Vagina (tissue), 2 donors: Measurements from ENCODE around the gene ST3GAL5. TPM values are rescaled to one million over a fixed set of nuclear protein-coding genes. Genes with fewer than 3 reads are reported as not detected.

Experiments
- DNase-seq, 2 donors: peaks; one replicate each; pipeline ENCODE4 v3.0.0-alpha.2; 2017; ENCODE audit errors: extremely low spot score in 2 of 2
- H3K27ac ChIP-seq: fragments of 200-600 bp; sonication (generic); one replicate; pipeline ENCODE4 v1.5.1; 2019
- H3K27me3 ChIP-seq: fragments of 200-600 bp; sonication (generic); one replicate; pipeline ENCODE4 v1.5.1; 2019
- H3K36me3 ChIP-seq, 2 donors: fragments of 200-600 bp; sonication (generic); one replicate each; pipeline ENCODE4 v1.5.1; 2017 to 2019
- H3K4me1 ChIP-seq: fragments of 200-600 bp; sonication (generic); one replicate; pipeline ENCODE4 v1.5.1; 2019
- H3K4me3 ChIP-seq, 2 donors: fragments of 200-600 bp; sonication (generic); 1 replicate in 1 of 2; 2 replicates in 1 of 2; pipeline ENCODE4 v1.5.1; 2016 to 2019
- H3K9me3 ChIP-seq: fragments of 200-600 bp; sonication (generic); one replicate; pipeline ENCODE4 v1.5.1; 2019
- POLR2A ChIP-seq, 2 donors: fragments of 450-650 bp; IDR thresholded peaks; one replicate each; pipeline ENCODE4 v1.6.1; 2017; ENCODE audit warnings: antibody characterized with exemption in 2 of 2, mild to moderate bottlenecking in 2 of 2, moderate library complexity in 2 of 2
- POLR2AphosphoS5 ChIP-seq, 2 donors: sonication (generic); formaldehyde crosslinking; IDR thresholded peaks; one replicate each; pipeline ENCODE4 v1.9.0; 2017; ENCODE audit warnings: antibody characterized with exemption in 2 of 2, mild to moderate bottlenecking in 2 of 2, low read depth in 1 of 2; ENCODE audit not compliant: insufficient read depth in 1 of 2
- intact Hi-C: fragments of 100-400 bp; cut with DNase I; formaldehyde crosslinking; loops from one replicate; pipeline ENCODE4 v1.15.1; 2023
- total RNA-seq: library from RNA; depleted of rRNA; stranded (reverse); fragments of >200 nt; gene quantifications from one replicate; pipeline ENCODE4 v1.2.3, GENCODE V29; 2016
- TF ChIP-seq, protein P1 (sequence below), 3 experiments: fragments of 450-650 bp in 2 of 3; fragments of 200-600 bp in 1 of 3; sonication (generic) in 1 of 3; IDR thresholded peaks; one replicate each; pipeline ENCODE4 v1.5.1; 2017 to 2019; ENCODE audit warnings: antibody characterized with exemption in 3 of 3, mild to moderate bottlenecking in 2 of 3, moderate library complexity in 2 of 3

Gene ST3GAL5
- total RNA-seq, 1 donor from 2014 or later: 16.2 TPM

DNA sequence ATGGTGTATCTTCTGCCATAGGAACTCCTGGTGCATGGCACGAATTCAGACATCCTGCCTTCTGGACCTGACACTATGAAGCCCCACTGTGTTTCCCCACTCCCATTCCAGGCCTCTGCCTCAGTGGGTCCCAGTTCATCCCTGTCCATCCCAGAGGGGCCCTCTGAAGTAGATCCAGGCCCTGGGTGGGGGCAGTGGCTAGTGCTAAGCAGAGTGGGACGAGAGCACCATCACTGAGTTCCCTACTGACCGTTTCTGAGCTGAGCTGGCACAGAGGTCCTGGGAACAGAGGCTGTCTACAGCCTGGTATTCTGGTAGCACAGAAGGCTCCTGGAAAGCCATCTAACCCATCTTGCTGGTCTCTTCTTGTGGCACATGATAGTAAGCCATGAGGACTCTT is 81.0 kb downstream of the ST3GAL5 start:
- H3K4me3 ChIP-seq: no peak overlapping the region
- H3K27me3 ChIP-seq: no peaks in the 10 kb centered on the region
- TF ChIP-seq, protein P1, sequence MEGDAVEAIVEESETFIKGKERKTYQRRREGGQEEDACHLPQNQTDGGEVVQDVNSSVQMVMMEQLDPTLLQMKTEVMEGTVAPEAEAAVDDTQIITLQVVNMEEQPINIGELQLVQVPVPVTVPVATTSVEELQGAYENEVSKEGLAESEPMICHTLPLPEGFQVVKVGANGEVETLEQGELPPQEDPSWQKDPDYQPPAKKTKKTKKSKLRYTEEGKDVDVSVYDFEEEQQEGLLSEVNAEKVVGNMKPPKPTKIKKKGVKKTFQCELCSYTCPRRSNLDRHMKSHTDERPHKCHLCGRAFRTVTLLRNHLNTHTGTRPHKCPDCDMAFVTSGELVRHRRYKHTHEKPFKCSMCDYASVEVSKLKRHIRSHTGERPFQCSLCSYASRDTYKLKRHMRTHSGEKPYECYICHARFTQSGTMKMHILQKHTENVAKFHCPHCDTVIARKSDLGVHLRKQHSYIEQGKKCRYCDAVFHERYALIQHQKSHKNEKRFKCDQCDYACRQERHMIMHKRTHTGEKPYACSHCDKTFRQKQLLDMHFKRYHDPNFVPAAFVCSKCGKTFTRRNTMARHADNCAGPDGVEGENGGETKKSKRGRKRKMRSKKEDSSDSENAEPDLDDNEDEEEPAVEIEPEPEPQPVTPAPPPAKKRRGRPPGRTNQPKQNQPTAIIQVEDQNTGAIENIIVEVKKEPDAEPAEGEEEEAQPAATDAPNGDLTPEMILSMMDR (IDR thresholded peaks at IDR 0.05): no peak
- no peak for TF ChIP-seq POLR2AphosphoS5 (IDR thresholded peaks at IDR 0.05; ENCODE audit: insufficient read depth in 1 of 2, low read depth in 1 of 2)
- no peak for TF ChIP-seq POLR2A (IDR thresholded peaks at IDR 0.05)
- H3K4me1 ChIP-seq: peaks cover 19% of the 10 kb centered on the region
- H3K9me3 ChIP-seq: no peaks in the 10 kb centered on the region
- no peak for DNase-seq
- intact Hi-C loops: no loop called here
- H3K27ac ChIP-seq: no peak overlapping the region
- H3K36me3 ChIP-seq: no peaks in the 10 kb centered on the region

DNA sequence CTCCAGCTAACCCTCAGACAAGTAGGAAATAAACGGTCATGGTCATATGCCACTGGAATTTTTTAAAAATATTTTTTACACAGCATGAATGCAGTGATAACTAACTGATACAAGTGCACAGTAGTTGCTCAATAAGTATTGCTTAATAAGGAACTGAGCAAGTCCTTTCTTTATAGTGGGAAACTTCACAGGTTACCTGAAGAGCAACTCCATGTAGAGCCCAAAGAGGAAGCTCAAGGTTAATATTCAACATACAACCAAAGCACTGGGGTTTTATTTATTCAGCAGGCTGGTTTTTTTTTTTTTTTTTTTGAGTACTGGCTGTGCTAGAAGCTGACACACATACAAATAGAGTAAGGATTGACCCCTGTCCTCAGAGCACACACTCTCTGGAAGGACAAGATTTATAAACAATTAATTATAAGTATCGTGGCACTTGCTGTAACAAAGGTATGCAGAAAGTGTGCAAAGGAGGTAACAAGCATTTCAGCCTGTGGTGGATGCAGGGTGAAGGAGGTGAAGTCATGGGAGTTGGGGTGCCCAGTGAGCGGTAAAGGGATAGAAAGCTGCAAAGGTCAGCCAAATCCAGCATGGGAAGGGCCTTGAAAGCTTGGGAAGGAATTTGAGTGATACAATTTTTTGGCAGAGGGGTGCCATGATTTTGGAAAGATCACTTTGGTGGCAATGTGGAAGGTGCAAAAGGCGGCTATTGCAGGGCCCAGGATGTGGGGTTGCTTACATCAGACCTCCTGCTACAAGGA is 82.3 kb downstream of the ST3GAL5 start:
- no peaks in the 10 kb centered on the region for H3K27me3 ChIP-seq
- TF ChIP-seq POLR2A (IDR thresholded peaks at IDR 0.05): no peak
- TF ChIP-seq, protein P1 (IDR thresholded peaks at IDR 0.05): no peak
- TF ChIP-seq POLR2AphosphoS5 (IDR thresholded peaks at IDR 0.05; ENCODE audit: insufficient read depth in 1 of 2, low read depth in 1 of 2): no peak
- no peak overlapping the region for H3K27ac ChIP-seq
- H3K9me3 ChIP-seq: no peaks in the 10 kb centered on the region
- intact Hi-C loops: no loop called here
- no peaks in the 10 kb centered on the region for H3K36me3 ChIP-seq
- no peak for DNase-seq
- no peak overlapping the region for H3K4me3 ChIP-seq
- H3K4me1 ChIP-seq: peaks cover 10% of the 10 kb centered on the region

DNA sequence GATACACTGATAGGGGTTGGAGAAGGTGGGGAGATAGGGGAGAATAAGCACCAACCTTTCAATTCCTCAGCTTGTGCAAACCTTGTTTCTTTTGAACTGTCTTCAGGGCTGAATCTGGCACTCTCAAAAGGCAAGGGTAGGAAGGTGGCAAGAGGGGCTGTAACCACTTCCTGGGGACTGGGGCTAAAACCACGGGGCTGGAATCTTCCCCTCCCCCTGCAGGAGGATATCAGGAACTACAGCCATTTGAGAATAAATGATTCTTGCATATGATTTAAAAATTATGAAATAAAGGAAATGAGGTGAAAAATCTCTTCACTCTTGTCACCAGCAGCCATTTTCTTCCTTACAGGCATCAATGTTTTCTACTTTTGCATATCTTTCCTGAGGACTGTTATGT is 84.2 kb downstream of the ST3GAL5 start:
- Histone ChIP-seq H3K9me3 (no peaks in the 10 kb centered on the region), H3K27ac (no peak overlapping the region), H3K4me3 (no peak overlapping the region), H3K27me3 (no peaks in the 10 kb centered on the region), H3K36me3 (no peaks in the 10 kb centered on the region), H3K4me1 (no peaks in the 10 kb centered on the region)
- intact Hi-C loops: no loop called here
- TF ChIP-seq, protein P1 (IDR thresholded peaks at IDR 0.05): peak in 2 of 3 experiments; percentile 13 to 25
- TF ChIP-seq POLR2A (IDR thresholded peaks at IDR 0.05) (no peak), POLR2AphosphoS5 (IDR thresholded peaks at IDR 0.05; ENCODE audit: insufficient read depth in 1 of 2, low read depth in 1 of 2) (no peak)
- no peak for DNase-seq

DNA sequence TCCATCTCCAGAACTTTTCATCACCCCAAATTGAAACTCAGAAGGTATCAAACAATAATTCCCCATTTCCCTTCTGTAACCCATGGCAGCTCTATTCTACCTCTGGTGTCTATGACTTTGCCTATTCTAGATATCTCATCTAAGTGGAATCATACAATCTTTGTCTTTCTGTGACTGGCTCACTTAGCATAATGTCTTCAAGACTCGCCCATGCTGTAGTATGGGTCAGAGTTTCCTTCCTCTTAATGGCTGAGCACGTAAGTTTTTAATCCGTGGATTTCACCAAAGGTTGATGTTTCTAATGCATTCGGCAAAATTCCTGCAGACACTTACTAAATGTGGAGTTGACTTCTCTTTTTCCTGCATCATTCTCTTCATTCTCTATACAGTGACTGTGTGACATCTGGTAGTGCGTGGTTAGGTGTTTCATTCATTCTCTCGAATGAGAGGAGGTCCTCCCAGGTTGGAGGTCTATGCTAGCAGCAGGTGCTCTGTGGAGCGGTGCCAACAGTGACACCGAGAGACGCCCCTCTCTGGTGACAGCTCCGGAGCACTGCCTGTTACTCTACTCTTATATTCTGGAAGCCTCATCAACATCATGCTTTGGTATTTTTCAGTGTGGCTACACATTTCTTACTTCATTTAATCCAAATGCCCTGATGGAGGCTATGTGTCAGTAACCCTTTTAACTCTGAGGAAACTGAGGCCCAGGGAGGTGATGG is 84.9 kb downstream of the ST3GAL5 start:
- no peak overlapping the region for H3K4me3 ChIP-seq
- DNase-seq: peak in 1 of 2 donors; percentile 44
- H3K9me3 ChIP-seq: no peaks in the 10 kb centered on the region
- intact Hi-C loops: no loop called here
- H3K36me3 ChIP-seq: no peaks in the 10 kb centered on the region
- H3K4me1 ChIP-seq: no peaks in the 10 kb centered on the region
- H3K27me3 ChIP-seq: no peaks in the 10 kb centered on the region
- no peak for TF ChIP-seq POLR2AphosphoS5 (IDR thresholded peaks at IDR 0.05; ENCODE audit: insufficient read depth in 1 of 2, low read depth in 1 of 2)
- no peak for TF ChIP-seq POLR2A (IDR thresholded peaks at IDR 0.05)
- TF ChIP-seq, protein P1 (IDR thresholded peaks at IDR 0.05): no peak
- H3K27ac ChIP-seq: no peak overlapping the region
